T follicular helper cell (primary cell): ENCODE results near the gene BRINP1.

ENCODE experiments used
- DNase-seq: peaks from one replicate; pipeline ENCODE4 v3.0.0-alpha.2; 2020; ENCODE audit warnings: low read depth

The BRINP1 gene

DNA sequence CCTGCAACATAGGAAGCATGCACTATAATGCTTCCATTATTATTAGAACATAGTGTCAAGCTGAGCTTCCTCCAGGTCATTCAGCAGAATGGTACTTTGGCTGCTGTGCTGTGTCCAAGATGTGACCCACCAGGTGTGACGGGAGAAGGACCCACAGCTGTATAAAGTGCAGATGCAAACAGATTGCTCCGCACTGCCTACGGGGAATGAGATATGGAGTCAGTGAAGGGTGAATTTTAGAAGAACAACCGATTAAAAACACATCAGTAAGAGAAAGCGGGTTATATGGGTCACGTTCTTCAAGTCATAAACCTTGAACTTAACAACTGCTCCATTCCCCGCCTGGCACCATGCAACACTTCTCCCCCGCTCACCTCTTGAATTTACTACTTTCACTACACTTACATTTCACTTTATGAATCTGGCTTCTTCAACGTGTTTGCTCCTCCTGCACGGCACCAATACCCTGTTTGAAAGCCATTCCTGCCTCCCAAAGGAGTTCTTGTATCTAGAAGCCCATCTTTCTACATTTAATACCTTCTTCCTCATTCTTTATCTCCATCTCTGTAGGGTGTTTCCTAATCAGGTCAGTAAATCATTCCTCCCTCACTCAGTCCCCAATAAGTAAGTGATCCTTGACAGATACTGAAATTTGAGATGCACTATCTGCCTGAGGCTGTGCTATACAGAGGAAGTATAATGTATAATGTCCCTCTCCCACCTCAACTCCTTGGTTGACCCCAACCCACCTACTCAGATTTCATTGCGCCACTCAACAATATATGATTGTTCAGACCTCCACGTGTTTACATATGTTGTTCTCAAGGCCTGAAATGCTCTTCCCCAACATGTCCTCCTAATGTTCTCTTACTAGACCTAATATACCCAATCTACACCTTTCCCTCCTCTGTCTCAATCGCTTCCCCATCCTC lies 25.9 kb downstream of the BRINP1 start:
- DNase-seq = no peak

DNA sequence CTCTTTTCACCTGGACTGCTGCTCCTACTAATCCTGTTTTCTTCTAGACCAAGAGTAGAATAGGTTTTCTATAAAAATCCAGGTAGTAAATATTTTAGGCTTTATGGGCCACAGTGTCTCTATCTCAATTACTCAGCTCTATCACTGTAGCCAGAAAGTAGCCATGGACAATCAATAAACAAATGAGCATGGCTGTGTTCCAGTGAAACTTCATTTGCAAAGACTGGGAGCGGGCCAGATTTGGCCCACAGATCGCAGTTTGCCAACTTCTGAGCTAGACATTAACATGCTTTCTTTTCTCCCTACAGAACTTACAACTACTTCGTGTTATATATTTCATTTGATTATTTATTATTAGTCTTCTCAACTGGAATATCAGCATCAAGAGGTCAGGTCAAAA lies 30.2 kb downstream of the BRINP1 start:
- DNase-seq = no peak

- no peak for DNase-seq
Observed at GRCh38 chr9:119337573-119337972, 31.7 kb downstream of the BRINP1 start.

DNA sequence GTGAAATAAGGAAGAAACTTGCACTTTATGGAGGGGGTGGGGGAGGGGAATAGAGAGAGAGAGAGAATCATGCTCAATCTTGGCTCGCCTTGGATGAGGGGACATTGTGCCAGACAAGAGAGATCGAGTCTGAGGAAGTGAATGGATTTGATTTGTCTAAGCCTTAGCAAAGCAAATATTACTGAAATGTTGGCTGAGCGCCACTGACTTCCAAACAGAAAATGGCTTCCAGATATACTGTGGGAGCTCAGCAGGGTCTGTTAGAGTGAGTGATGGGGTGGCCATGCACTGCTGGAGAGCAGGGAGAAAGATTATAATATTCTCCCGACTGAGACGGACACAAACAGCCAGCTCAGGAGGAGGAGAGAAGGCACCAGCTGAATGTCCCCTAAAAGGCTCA lies 34.5 kb downstream of the BRINP1 start:
- DNase-seq = no peak

GRCh38 chr9:119333507-119334229 lies 35.6 kb downstream of the BRINP1 start:
- DNase-seq = no peak

DNA sequence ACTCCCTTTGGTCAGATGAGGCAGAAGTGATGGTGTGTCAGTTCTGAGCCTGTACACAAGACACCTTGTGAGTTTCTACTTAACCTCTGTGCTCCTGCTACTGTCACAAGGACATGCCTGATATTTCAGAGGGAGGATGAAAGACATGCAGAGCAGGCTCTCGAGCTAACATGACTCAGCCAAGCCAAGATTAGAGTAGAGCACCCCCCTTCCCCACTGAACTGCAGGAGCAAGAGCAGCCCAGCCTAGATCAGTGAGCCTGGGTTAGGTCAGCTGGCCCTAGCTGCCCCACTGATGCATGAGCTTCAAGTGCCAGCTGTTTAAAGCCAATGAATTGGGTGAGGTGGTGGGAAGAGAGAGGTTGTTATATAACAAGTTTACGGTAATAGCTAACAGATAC lies 36.7 kb downstream of the BRINP1 start:
- DNase-seq = no peak

DNA sequence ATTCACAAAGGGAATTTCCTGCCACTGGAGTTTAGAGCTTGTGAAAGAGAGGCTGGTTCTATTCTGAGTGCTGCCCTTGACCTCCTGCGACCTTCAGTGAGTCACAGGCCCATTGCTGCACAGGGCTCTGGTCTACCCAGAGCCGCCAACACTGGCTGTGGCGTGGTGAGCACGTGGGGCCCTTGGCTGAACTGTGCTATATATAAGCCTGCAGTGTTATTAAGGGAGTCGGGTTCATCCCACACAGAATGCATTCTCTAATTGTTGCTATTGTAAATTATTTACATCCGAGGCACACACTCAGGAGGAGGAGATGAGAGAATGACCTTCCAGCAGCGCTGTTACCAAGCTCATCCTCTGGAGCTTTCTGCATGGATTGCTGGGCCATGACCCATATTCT lies 47.1 kb downstream of the BRINP1 start:
- DNase-seq = no peak

DNA sequence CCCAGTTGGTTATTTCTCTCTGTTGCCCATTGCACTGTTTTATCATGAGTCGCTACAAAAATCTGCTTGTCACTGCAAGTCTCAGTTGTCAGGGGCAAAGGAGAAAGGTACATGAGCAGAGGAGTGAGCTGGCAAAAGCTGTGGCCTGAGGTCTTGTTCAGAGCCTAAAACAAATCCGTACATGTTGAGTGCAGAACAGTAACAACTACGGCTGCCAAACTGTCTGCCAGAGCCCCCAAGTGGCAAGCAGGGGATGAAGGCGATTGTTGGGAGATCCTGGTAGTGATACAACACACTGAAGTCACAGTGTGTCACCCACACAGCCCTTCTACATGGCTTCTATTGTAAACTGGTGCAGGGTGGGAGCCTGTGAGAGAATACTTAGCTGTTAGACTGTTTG lies 50.9 kb downstream of the BRINP1 start:
- no peak for DNase-seq

GRCh38 chr9:119313846-119314245 lies 55.4 kb downstream of the BRINP1 start:
- DNase-seq = no peak

DNA sequence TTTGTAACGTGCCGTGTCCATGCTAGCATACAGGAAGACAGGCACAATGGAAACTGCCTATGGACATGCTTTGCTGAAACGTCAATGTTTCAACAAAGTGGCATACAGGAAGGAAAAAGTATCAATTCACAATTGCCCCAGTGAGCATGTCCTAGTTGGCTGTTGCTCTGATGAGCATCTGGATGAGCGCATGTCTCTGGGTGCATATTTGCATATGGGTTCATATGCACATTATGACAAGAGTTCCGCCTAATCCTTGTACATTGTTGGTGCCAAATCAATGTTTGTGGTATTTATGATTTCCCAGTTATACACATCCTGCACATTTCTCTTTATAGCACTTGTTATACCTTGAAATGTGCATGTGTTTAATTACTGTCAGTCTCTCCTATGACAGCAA lies 58.5 kb downstream of the BRINP1 start:
- no peak for DNase-seq

GRCh38 chr9:119307471-119307870 lies 61.8 kb downstream of the BRINP1 start:
- DNase-seq = no peak

- DNase-seq = no peak
Observed at GRCh38 chr9:119304555-119304954, 64.7 kb downstream of the BRINP1 start.

GRCh38 chr9:119302988-119303698 lies 66.1 kb downstream of the BRINP1 start:
- DNase-seq = no peak

DNA sequence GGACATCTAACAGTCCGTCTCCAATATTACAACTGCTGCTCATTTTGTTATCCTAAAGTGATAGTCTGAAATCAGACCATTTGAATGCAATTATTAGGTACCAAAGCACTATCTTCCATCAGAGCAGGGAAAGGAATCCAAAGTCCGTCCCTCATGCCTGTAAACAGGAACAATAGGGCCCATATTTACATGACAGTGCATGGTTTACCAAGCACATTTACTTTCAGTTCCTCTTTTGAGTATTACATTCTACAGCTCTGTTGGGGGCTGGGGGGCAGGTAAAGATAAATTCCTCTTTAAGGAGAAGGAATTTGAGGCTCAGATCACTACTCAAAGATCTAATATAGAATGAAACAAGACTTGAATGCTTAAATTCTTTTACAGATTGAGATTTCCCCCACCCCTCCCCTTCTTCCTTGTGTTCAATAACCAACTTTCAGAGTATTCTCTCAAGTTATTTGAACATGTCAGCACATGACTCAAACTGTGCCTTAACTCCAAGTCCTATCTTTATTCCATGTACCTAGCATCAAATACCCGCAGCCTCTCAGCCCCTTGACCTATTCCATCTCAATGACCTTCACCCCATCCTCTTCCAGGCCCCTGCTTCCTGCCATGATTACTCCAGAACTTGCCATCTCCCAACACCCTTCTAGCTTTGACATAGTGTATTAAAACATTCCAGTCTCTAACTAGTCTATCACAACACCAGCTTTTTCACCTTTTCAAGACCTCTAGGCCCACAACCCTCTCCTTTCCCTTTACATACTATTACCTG lies 71.0 kb downstream of the BRINP1 start:
- DNase-seq = no peak

GRCh38 chr9:119291554-119291953 lies 77.7 kb downstream of the BRINP1 start:
- no peak for DNase-seq

DNA sequence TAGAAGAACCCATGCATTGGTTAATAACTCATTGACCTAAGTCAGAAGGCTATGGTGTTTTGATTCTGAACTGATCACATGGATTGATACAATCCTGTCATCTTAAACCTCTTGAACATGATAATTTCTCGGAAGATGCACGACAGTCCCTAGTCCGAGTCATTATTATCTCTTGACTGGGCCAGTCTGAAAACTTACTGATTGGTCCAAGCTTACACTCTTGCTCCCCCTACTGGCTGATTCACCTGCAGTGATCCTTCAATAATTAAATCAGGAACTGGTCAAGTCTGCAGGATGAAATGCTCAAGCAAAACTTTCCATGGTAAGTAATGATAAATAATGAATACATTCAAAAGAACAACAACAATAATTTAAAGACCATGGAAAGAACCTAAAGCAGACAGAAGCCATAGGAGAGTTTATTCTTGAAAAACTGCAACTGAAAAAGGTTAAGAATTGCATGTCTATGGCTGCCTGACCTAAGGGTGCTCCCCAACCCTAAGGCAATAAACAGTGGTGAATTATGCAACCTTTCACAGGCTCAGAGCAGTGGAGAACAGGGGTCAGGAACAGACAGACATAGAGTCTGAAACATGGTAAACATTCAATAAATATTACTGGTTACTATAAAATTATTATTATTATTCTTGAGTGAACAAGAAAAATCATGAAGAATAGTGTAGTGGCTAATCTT lies 79.3 kb downstream of the BRINP1 start:
- DNase-seq = no peak

- DNase-seq = no peak
Observed at GRCh38 chr9:119284587-119285337, 84.5 kb downstream of the BRINP1 start.

GRCh38 chr9:119284118-119284517 lies 85.1 kb downstream of the BRINP1 start:
- DNase-seq = no peak

DNA sequence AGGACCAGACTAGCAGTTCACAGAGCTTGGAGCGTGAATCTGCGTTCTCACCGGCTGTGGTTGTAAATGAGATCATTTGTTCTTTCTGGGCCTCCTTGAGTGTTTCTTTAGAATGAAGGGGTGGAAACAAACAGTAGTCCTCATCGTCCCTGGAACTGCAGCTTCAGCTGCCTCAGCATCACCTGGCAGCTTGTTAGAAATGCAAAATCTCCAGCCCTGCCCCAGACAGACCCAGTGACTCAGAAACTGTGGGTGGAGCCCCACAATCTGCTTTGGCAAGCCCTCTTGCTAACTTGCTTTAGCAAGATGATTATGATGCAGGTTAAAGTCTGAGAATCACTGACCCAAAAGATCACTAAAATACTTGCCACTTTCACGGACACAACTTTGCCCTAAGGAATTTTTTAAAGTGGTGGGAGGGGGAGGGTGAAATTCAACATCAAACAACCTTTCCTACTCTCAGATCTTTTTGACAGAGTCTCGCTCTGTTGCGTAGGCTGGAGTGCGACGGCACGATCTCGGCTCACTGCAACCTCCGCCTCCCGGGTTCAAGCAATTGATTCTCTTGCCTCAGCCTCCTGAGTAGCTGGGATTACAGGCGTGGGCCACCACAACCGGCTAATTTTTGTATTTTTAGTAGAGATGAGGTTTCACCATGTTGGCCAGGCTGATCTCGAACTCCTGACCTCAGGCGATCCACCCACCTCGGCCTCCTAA lies 86.0 kb downstream of the BRINP1 start:
- no peak for DNase-seq
